Omental fat pad (tissue), 4 donors: Measurements from ENCODE around the gene TAGAP. TPM values are rescaled to one million over a fixed set of nuclear protein-coding genes. Genes with fewer than 3 reads are reported as not detected.

Experiments
- ATAC-seq: fragments of 150-250 bp; one replicate; pipeline ENCODE4 v1.9.1; 2016; ENCODE audit warnings: mild to moderate bottlenecking, moderate library complexity; ENCODE audit not compliant: low FRiP score
- DNase-seq: peaks from one replicate; pipeline ENCODE4 v3.0.0-alpha.2; 2019; ENCODE audit warnings: low spot score
- CTCF ChIP-seq, 3 donors: fragments of 450-650 bp; IDR thresholded peaks; one replicate each; pipeline ENCODE4 v1.5.1; 2016 to 2017; ENCODE audit warnings: antibody characterized with exemption in 3 of 3, mild to moderate bottlenecking in 3 of 3, moderate library complexity in 2 of 3
- total RNA-seq, 4 donors: library from RNA; depleted of rRNA; stranded (reverse); fragments of >200 nt; gene quantifications; one replicate each; pipeline ENCODE4 v1.1.0, GENCODE V29; 2016

Gene TAGAP, protein sequence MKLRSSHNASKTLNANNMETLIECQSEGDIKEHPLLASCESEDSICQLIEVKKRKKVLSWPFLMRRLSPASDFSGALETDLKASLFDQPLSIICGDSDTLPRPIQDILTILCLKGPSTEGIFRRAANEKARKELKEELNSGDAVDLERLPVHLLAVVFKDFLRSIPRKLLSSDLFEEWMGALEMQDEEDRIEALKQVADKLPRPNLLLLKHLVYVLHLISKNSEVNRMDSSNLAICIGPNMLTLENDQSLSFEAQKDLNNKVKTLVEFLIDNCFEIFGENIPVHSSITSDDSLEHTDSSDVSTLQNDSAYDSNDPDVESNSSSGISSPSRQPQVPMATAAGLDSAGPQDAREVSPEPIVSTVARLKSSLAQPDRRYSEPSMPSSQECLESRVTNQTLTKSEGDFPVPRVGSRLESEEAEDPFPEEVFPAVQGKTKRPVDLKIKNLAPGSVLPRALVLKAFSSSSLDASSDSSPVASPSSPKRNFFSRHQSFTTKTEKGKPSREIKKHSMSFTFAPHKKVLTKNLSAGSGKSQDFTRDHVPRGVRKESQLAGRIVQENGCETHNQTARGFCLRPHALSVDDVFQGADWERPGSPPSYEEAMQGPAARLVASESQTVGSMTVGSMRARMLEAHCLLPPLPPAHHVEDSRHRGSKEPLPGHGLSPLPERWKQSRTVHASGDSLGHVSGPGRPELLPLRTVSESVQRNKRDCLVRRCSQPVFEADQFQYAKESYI
- total RNA-seq = 1 to 10 TPM; 3.1 to 5.7 (median 4.8) TPM

DNA sequence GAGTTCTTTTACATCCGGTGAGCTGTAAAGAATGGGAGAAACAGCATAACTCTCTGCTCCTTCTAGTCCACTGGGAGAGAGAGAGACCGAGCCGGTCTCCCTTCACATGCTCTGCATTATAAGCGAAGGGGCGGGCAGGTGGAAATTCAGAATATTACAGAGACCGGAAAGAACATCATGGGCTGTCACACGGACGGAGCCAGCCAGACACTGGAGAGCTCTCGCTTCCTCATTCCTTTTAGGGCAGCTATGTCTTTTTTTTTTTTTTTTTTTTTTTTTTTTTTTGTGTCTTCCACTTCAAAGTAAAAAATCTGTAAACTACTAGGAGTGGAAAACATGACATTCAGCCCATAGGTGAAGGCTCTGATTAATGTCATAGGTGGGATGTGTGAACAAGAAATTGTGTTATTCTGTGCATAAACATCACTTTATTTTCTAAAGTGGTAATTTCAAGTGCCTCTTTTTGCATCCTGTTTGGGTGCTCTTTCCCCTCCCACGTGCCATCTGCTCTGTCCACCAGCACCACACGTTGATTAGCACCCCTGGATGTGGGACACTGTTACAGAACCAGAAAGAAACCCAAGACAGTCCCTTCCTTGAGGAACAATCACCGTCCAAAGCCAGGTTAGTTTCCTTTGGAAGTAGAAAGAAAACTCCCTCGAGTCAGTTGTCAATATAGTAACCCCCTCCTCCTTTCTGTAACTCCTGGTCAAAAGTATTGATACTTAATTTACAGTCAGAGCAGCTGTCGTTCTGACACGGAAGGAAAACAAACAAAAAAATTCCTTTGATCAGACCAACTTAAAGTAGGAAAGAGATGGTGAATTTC, at the start of gene TAGAP:
Gene TAGAP (minus strand): TSS at position 93 of the 829 bp plus-strand sequence. CDS start 845 bp downstream, outside the sequence.
- ATAC-seq = peak; percentile 54
- no peak for TF ChIP-seq CTCF (IDR thresholded peaks at IDR 0.05)
- DNase-seq = no peak

DNA sequence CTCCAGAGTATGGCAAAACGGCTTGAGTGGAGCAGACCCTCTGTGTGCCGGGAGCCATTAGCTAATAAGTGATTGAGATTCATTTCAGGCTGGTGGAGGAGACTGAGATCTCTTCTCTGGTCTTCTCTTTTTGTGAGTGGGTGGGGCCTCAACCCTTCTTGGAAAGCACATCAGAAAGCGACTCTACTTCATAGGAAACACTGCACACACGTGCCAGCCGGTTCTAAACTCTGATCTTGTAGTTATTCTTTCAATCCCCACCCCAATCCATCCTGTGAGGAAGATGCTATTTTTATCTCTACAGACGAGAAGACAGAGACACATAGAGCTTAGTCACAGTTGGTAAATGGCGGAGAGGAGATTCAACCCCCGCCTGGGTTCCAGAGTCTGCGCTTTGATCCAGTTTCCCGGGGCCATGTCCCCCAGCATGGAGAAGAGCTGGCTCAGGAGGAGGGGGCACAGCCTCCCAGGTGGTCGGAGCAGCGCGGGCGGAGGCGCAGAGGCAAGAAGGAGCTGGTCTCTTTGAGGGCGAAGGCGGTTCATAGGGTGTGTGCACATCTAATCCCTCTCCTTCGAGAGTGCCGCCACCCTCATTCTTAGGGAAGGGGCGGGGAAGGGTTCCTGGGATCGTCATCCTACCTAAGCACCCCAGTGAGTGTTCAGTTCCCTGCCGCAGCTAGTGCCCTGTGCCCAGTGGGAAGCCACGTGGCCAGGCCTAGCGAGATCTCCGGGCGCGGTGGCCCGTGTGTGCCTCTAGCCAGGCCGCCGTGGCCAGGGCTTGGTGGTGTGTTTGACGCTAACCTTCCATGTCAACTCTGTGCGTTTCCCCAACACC, 49.0 kb upstream of the TAGAP start:
- TF ChIP-seq CTCF (IDR thresholded peaks at IDR 0.05) = no peak
- ATAC-seq = no peak

GRCh38 chr6:159092631-159093030, 47.8 kb upstream of the TAGAP start:
- ATAC-seq (no peak), DNase-seq (no peak)
- TF ChIP-seq CTCF (IDR thresholded peaks at IDR 0.05) = no peak

More for the DNA sequence above, 49.0 kb upstream of the TAGAP start:
- DNase-seq = no peak

DNA sequence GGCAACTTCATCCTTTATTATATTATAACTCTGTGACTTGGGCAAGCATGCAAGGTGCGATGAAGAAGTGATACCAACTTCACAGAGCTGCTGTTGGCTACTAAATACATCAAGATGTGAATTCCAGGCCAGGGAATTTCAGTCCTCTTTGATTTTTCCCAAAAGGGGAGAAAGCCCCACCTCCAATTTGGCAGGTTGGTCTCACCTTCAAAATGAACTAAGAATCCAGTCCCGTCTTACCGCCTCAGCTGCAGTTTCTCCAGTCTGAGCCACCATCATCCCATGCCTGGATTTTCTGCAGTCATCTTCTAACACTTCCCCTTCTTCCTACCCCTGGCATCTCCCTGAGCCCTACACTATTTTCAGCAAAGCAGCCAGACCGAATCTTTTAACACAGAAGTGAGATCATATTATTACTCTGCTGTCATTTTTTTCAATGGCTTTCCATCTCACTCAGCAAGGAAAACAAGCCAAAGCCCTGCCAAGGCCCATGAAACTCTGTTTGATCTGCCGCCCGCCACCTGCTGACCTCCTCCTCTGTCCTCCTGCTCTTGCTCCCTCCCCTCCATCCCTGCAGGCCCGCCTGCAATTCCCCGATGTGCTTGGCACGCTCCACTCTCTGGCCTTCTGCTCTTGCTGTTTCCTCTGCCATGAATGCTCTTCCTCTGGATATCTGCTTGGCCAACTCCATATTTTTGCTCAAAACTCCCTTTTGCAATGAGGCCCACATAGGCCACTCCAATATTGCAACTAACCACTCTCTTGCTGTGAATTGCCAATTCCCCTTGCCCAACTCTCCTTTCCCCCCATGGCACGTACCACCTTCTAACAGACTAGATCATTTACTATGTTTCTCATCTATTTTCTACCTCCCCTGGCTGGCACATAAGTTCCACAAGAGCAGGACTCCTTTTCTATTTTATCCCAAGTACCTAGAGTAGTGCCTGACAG, 46.0 kb upstream of the TAGAP start:
- ATAC-seq = no peak
- no peak for DNase-seq
- no peak for TF ChIP-seq CTCF (IDR thresholded peaks at IDR 0.05)

DNA sequence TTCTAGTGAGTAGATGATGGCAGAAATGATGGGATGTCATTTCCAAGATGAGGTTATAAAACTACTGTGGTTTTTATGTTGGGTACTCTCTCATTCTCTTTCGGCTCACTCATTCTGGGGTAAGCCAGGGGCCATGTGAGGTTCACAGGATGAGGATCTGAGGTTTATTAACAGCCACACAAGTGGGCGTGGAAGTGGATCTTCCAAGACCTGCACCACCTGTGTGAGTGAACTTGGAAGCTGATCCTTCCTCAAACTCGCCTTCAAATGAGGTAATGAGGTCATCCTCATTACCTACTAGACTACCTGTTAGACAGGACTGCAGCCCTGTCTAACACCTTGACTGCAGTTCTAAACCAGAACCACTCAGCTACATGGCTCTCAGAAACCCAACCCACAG, 45.1 kb upstream of the TAGAP start:
- ATAC-seq (no peak), DNase-seq (no peak)
- TF ChIP-seq CTCF (IDR thresholded peaks at IDR 0.05) = no peak
